IPS DF 6.9 (cell line): ENCODE data around the gene OXTR.

Source experiments
- DNase-seq: peaks from one replicate; pipeline ENCODE4 v3.0.0-alpha.2; 2013; ENCODE audit warnings: low read depth, low spot score
- H3K27ac ChIP-seq: one replicate; pipeline ENCODE4 v1.5.1; 2013; ENCODE audit warnings: low read length, control low read depth
- H3K27me3 ChIP-seq: 2 replicates; pipeline ENCODE4 v1.6.1; 2013; ENCODE audit warnings: mild to moderate bottlenecking, low read length; ENCODE audit not compliant: control insufficient read depth, insufficient read depth
- H3K36me3 ChIP-seq: 2 replicates; pipeline ENCODE4 v1.6.1; 2013; ENCODE audit warnings: low read length; ENCODE audit not compliant: control insufficient read depth, insufficient read depth
- H3K4me1 ChIP-seq: 2 replicates; pipeline ENCODE4 v1.6.1; 2013; ENCODE audit warnings: low read length; ENCODE audit not compliant: control insufficient read depth, insufficient read depth
- H3K4me3 ChIP-seq: 2 replicates; pipeline ENCODE4 v1.5.1; 2013; ENCODE audit warnings: mild to moderate bottlenecking, low read length
- H3K9me3 ChIP-seq: 2 replicates; pipeline ENCODE4 v1.6.1; 2013; ENCODE audit warnings: low read length, inconsistent platforms; ENCODE audit not compliant: control insufficient read depth, insufficient read depth
- WGBS: extraction: QIAGEN DNeasy Blood & Tissue Kit; methylation state at CpG from one replicate; pipeline ENCODE4 v1.1.7; 2013; ENCODE audit warnings: mixed read lengths, missing lambda C conversion rate; ENCODE audit not compliant: insufficient read length, insufficient coverage; 5-methylcytosine and 5-hydroxymethylcytosine counted together

Gene OXTR

GRCh38 chr3:8743021-8743601 lies 26.3 kb downstream of the OXTR start:
- no CpG with 5 or more reads among the region's 6 CpGs for WGBS
- H3K27ac ChIP-seq, result no peak overlapping the region
- no peak for DNase-seq

GRCh38 chr3:8741581-8742261 lies 27.7 kb downstream of the OXTR start:
- no peaks in the 10 kb centered on the region for H3K27me3 ChIP-seq
- H3K36me3 ChIP-seq, result no peaks in the 10 kb centered on the region
- no CpG with 5 or more reads among the region's 13 CpGs for WGBS
- no peak overlapping the region for H3K4me3 ChIP-seq
- H3K27ac ChIP-seq, result no peak overlapping the region
- H3K4me1 ChIP-seq, result peaks cover 8% of the 10 kb centered on the region
- no peak for DNase-seq
- H3K9me3 ChIP-seq, result no peaks in the 10 kb centered on the region

More at GRCh38 chr3:8743021-8743601, 26.3 kb downstream of the OXTR start:
- Histone ChIP-seq H3K4me3 (no peak overlapping the region), H3K4me1 (peaks cover 8% of the 10 kb centered on the region), H3K9me3 (no peaks in the 10 kb centered on the region), H3K36me3 (no peaks in the 10 kb centered on the region), H3K27me3 (no peaks in the 10 kb centered on the region)

- DNase-seq, result no peak
- H3K27ac ChIP-seq, result no peak overlapping the region
- no CpG with 5 or more reads among the region's 5 CpGs for WGBS
These were observed 29.5 kb downstream of the OXTR start for GRCh38 chr3:8739757-8740504.

GRCh38 chr3:8738639-8739038 lies 30.8 kb downstream of the OXTR start:
- no peak overlapping the region for H3K4me3 ChIP-seq
- no peaks in the 10 kb centered on the region for H3K27me3 ChIP-seq
- H3K27ac ChIP-seq, result no peak overlapping the region
- no peaks in the 10 kb centered on the region for H3K36me3 ChIP-seq
- H3K4me1 ChIP-seq, result peaks cover 8% of the 10 kb centered on the region
- no peak for DNase-seq
- no peaks in the 10 kb centered on the region for H3K9me3 ChIP-seq
- WGBS, result no CpG with 5 or more reads among the region's 3 CpGs

More at GRCh38 chr3:8739757-8740504, 29.5 kb downstream of the OXTR start:
- Histone ChIP-seq H3K27me3 (no peaks in the 10 kb centered on the region), H3K4me3 (no peak overlapping the region), H3K9me3 (no peaks in the 10 kb centered on the region), H3K4me1 (peaks cover 8% of the 10 kb centered on the region), H3K36me3 (no peaks in the 10 kb centered on the region)

GRCh38 chr3:8737823-8738222 lies 31.6 kb downstream of the OXTR start:
- no peak for DNase-seq
- Histone ChIP-seq H3K27ac (no peak overlapping the region), H3K36me3 (no peaks in the 10 kb centered on the region), H3K4me1 (peaks cover 8% of the 10 kb centered on the region), H3K9me3 (no peaks in the 10 kb centered on the region), H3K27me3 (no peaks in the 10 kb centered on the region), H3K4me3 (no peak overlapping the region)

GRCh38 chr3:8737301-8737700 lies 32.1 kb downstream of the OXTR start:
- no peak overlapping the region for H3K27ac ChIP-seq
- peaks cover 5% of the 10 kb centered on the region; the same call in 1 of the 2 replicates for H3K4me1 ChIP-seq
- H3K9me3 ChIP-seq, result no peaks in the 10 kb centered on the region
- no peaks in the 10 kb centered on the region for H3K36me3 ChIP-seq
- H3K27me3 ChIP-seq, result no peaks in the 10 kb centered on the region
- WGBS, result no CpG with 5 or more reads among the region's 4 CpGs
- no peak for DNase-seq
- H3K4me3 ChIP-seq, result no peak overlapping the region

GRCh38 chr3:8736436-8736835 lies 33.0 kb downstream of the OXTR start:
- whole genome bisulfite sequencing, result no CpG with 5 or more reads among the region's 11 CpGs
- H3K9me3 ChIP-seq, result no peaks in the 10 kb centered on the region
- DNase-seq, result no peak
- H3K27ac ChIP-seq, result no peak overlapping the region
- H3K27me3 ChIP-seq, result no peaks in the 10 kb centered on the region
- peaks cover 2% of the 10 kb centered on the region; the same call in 1 of the 2 replicates for H3K4me1 ChIP-seq
- no peaks in the 10 kb centered on the region for H3K36me3 ChIP-seq
- no peak overlapping the region for H3K4me3 ChIP-seq

- H3K4me1 ChIP-seq, result no peaks in the 10 kb centered on the region
- no peaks in the 10 kb centered on the region for H3K36me3 ChIP-seq
- H3K4me3 ChIP-seq, result no peak overlapping the region
- no peak for DNase-seq
- no peaks in the 10 kb centered on the region for H3K9me3 ChIP-seq
- H3K27me3 ChIP-seq, result no peaks in the 10 kb centered on the region
- H3K27ac ChIP-seq, result no peak overlapping the region
- WGBS, result no CpG with 5 or more reads among the region's 1 CpG
These were observed 34.5 kb downstream of the OXTR start for GRCh38 chr3:8734908-8735307.

- Histone ChIP-seq H3K27ac (no peak overlapping the region), H3K27me3 (no peaks in the 10 kb centered on the region)
These were observed 35.1 kb downstream of the OXTR start for GRCh38 chr3:8734137-8734878.

GRCh38 chr3:8733332-8734094 lies 35.9 kb downstream of the OXTR start, which contains the start of gene CAV3:
Gene CAV3, plus strand, starts transcription at chr3:8733802. Its CDS starts 75 bp downstream, at chr3:8733877.
- Histone ChIP-seq H3K4me3 (no peak within 1 kb of the TSS), H3K9me3 (no peaks in the 10 kb centered on the region), H3K4me1 (peaks cover 1% of the 10 kb centered on the region; the same call in 1 of the 2 replicates), H3K27me3 (no peaks in the 10 kb centered on the region), H3K27ac (no peak within 1 kb of the TSS), H3K36me3 (no peaks in the 10 kb centered on the region)
- WGBS, result no CpG with 5 or more reads among the region's 23 CpGs
- DNase-seq, result no peak

More at GRCh38 chr3:8734137-8734878, 35.1 kb downstream of the OXTR start:
- Histone ChIP-seq H3K4me1 (no peaks in the 10 kb centered on the region), H3K4me3 (no peak overlapping the region), H3K36me3 (no peaks in the 10 kb centered on the region), H3K9me3 (no peaks in the 10 kb centered on the region)
- no peak for DNase-seq
- WGBS, result no CpG with 5 or more reads among the region's 19 CpGs
